Measurements from ENCODE around the gene CLEC11A. TPM values are rescaled to one million over a fixed set of nuclear protein-coding genes. Genes with fewer than 3 reads are reported as not detected.
"Not testable (repeated sequence)": the region's sequence is repeated elsewhere in the genome, so short reads cannot be mapped to it uniquely, and the experiment has no call there.

CLEC11A gene
- total RNA-seq, 1 donor from 2014 or later: 25.0 TPM

GRCh38 chr19:50739914-50740426 is 16.8 kb downstream of the CLEC11A start:
- intact Hi-C loops (cut with DNase I): no loop called here
- Histone ChIP-seq H3K4me1 (no peaks in the 10 kb centered on the region), H3K4me3 (no peak overlapping the region), H3K9me3 (no peaks in the 10 kb centered on the region), H3K27ac (no peak overlapping the region), H3K36me3 (no peaks in the 10 kb centered on the region), H3K27me3 (no peaks in the 10 kb centered on the region)
- TF ChIP-seq, protein P1, sequence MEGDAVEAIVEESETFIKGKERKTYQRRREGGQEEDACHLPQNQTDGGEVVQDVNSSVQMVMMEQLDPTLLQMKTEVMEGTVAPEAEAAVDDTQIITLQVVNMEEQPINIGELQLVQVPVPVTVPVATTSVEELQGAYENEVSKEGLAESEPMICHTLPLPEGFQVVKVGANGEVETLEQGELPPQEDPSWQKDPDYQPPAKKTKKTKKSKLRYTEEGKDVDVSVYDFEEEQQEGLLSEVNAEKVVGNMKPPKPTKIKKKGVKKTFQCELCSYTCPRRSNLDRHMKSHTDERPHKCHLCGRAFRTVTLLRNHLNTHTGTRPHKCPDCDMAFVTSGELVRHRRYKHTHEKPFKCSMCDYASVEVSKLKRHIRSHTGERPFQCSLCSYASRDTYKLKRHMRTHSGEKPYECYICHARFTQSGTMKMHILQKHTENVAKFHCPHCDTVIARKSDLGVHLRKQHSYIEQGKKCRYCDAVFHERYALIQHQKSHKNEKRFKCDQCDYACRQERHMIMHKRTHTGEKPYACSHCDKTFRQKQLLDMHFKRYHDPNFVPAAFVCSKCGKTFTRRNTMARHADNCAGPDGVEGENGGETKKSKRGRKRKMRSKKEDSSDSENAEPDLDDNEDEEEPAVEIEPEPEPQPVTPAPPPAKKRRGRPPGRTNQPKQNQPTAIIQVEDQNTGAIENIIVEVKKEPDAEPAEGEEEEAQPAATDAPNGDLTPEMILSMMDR (IDR thresholded peaks at IDR 0.05): no peak
- TF ChIP-seq POLR2AphosphoS5 (IDR thresholded peaks at IDR 0.05; ENCODE audit: insufficient read depth in 1 of 2, low read depth in 1 of 2) (no peak), POLR2A (IDR thresholded peaks at IDR 0.05) (no peak)
- DNase-seq (ENCODE audit: extremely low spot score in 2 of 2): no peak

- TF ChIP-seq POLR2AphosphoS5 (IDR thresholded peaks at IDR 0.05; ENCODE audit: insufficient read depth in 1 of 2, low read depth in 1 of 2): no peak
- TF ChIP-seq POLR2A (IDR thresholded peaks at IDR 0.05): no peak
- TF ChIP-seq, protein P1 (IDR thresholded peaks at IDR 0.05): no peak
- no peaks in the 10 kb centered on the region for H3K27me3 ChIP-seq
- intact Hi-C loops (cut with DNase I): no loop called here
- H3K4me1 ChIP-seq: no peaks in the 10 kb centered on the region
- no peaks in the 10 kb centered on the region for H3K36me3 ChIP-seq
- H3K27ac ChIP-seq: no peak overlapping the region
- H3K4me3 ChIP-seq: no peak overlapping the region
- H3K9me3 ChIP-seq: no peaks in the 10 kb centered on the region
- DNase-seq (ENCODE audit: extremely low spot score in 2 of 2): no peak
Measured at GRCh38 chr19:50741179-50741933, 18.2 kb downstream of the CLEC11A start.

GRCh38 chr19:50743537-50743936 is 20.4 kb downstream of the CLEC11A start:
- Histone ChIP-seq H3K36me3 (no peaks in the 10 kb centered on the region), H3K27ac (no peak overlapping the region), H3K27me3 (no peaks in the 10 kb centered on the region), H3K4me1 (no peaks in the 10 kb centered on the region), H3K9me3 (no peaks in the 10 kb centered on the region), H3K4me3 (no peak overlapping the region)
- intact Hi-C loops (cut with DNase I): no loop called here
- no peak for DNase-seq (ENCODE audit: extremely low spot score in 2 of 2)
- TF ChIP-seq POLR2AphosphoS5 (IDR thresholded peaks at IDR 0.05; ENCODE audit: insufficient read depth in 1 of 2, low read depth in 1 of 2) (no peak), POLR2A (IDR thresholded peaks at IDR 0.05) (no peak)
- TF ChIP-seq, protein P1 (IDR thresholded peaks at IDR 0.05): no peak

DNA sequence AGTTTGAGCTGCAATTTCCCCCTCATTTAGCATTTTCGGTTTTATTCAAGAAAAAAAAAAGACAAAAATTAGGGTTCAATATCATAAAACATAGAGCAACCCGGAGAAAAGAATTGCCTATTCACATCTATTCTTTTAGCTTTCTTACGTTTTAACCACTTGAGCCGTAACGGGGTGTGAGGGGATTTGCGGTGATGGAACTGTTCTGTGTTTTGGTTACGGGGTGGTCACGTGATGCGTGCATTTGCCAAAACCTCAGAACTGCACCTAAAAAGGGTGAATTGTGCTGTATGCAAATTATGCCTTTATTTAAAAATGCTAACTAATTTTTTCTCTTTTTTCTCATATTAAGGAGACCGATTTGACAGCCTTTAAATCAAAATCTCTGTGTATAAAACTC is 22.1 kb downstream of the CLEC11A start:
- intact Hi-C loops (cut with DNase I): no loop called here
- no peaks in the 10 kb centered on the region for H3K27me3 ChIP-seq
- no peak for DNase-seq (ENCODE audit: extremely low spot score in 2 of 2)

DNA sequence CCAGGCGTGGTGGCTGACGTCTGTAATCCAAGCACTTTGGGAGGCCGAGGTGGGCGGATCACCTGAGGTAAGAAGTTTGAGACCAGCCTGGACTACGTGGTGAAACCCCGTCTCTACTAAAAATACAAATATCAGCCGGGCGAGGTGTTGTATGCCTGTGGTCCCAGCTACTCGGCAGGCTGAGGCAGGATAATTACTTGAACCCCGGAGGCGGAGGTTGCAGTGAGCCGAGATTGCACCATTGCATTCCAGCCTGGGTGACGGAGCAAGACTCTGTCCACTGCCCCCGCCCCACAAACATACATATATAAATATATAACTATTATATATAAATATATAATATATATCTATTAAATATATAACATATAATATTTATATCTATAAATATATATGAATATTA is 24.0 kb downstream of the CLEC11A start:
- H3K4me3 ChIP-seq; DNase-seq (ENCODE audit: extremely low spot score in 2 of 2); H3K9me3 ChIP-seq; H3K27me3 ChIP-seq; H3K36me3 ChIP-seq; intact Hi-C loops (cut with DNase I); H3K27ac ChIP-seq; H3K4me1 ChIP-seq: not testable (repeated sequence)

More for the DNA sequence above, 22.1 kb downstream of the CLEC11A start:
- no peak for TF ChIP-seq POLR2A (IDR thresholded peaks at IDR 0.05)
- TF ChIP-seq POLR2AphosphoS5 (IDR thresholded peaks at IDR 0.05; ENCODE audit: insufficient read depth in 1 of 2, low read depth in 1 of 2): no peak
- TF ChIP-seq, protein P1 (IDR thresholded peaks at IDR 0.05): no peak
- Histone ChIP-seq H3K4me3 (no peak overlapping the region), H3K27ac (no peak overlapping the region), H3K9me3 (no peaks in the 10 kb centered on the region), H3K4me1 (no peaks in the 10 kb centered on the region), H3K36me3 (no peaks in the 10 kb centered on the region)
